Tibial artery (tissue), 4 donors: Measurements from ENCODE around the gene GLCCI1.

Experiments
- DNase-seq, 2 donors: peaks; one replicate each; pipeline ENCODE4 v3.0.0-alpha.2; 2019
- H3K27ac ChIP-seq, 2 donors: fragments of 200-600 bp; sonication (generic) in 1 of 2; 1 replicate in 1 of 2; 2 replicates in 1 of 2; pipeline ENCODE4 v1.5.1; 2018 to 2019; ENCODE audit warnings: mild to moderate bottlenecking in 1 of 2
- H3K27me3 ChIP-seq, 2 donors: fragments of 200-600 bp; sonication (generic) in 1 of 2; one replicate each; pipeline versions ENCODE4 v1.5.1 to v1.6.0; 2016 to 2019
- H3K36me3 ChIP-seq, 3 donors: fragments of 200-600 bp; sonication (generic) in 2 of 3; one replicate each; pipeline ENCODE4 v1.5.1; 2016 to 2019; ENCODE audit warnings: mild to moderate bottlenecking in 2 of 3
- H3K4me1 ChIP-seq, 4 donors: fragments of 200-600 bp; sonication (generic) in 2 of 4; 1 replicate in 3 of 4; 2 replicates in 1 of 4; pipeline ENCODE4 v1.5.1; 2016 to 2019
- H3K4me3 ChIP-seq, 2 donors: fragments of 200-600 bp; sonication (generic) in 1 of 2; 1 replicate in 1 of 2; 2 replicates in 1 of 2; pipeline ENCODE4 v1.5.1; 2018 to 2019; ENCODE audit warnings: mild to moderate bottlenecking in 2 of 2
- H3K9me3 ChIP-seq, 3 donors: fragments of 200-600 bp; sonication (generic) in 1 of 3; one replicate each; pipeline ENCODE4 v1.5.1; 2016 to 2019
- intact Hi-C: fragments of 100-400 bp; cut with DNase I; formaldehyde crosslinking; loops from one replicate; pipeline ENCODE4 v1.15.0; 2023; ENCODE audit warnings: low total_unique reads
- TF ChIP-seq, protein P1 (sequence below), 2 experiments: fragments of 200-600 bp in 1 of 2; fragments of 450-650 bp in 1 of 2; IDR thresholded peaks; one replicate each; pipeline ENCODE4 v1.5.1; 2017 to 2019; ENCODE audit warnings: antibody characterized with exemption in 2 of 2, mild to moderate bottlenecking in 1 of 2, moderate library complexity in 1 of 2

Gene GLCCI1

GRCh38 chr7:7978860-7979259 is 10.3 kb downstream of the GLCCI1 start:
- H3K4me3 ChIP-seq: no peak overlapping the region
- H3K36me3 ChIP-seq: no peaks in the 10 kb centered on the region
- no peaks in the 10 kb centered on the region for H3K9me3 ChIP-seq
- no peak for DNase-seq
- no peak overlapping the region for H3K27ac ChIP-seq
- intact Hi-C loops: no loop called here
- H3K27me3 ChIP-seq: no peaks in the 10 kb centered on the region
- peaks cover 0 to 44% (median 12%) of the 10 kb centered on the region in 4 donors for H3K4me1 ChIP-seq
- TF ChIP-seq, protein P1, sequence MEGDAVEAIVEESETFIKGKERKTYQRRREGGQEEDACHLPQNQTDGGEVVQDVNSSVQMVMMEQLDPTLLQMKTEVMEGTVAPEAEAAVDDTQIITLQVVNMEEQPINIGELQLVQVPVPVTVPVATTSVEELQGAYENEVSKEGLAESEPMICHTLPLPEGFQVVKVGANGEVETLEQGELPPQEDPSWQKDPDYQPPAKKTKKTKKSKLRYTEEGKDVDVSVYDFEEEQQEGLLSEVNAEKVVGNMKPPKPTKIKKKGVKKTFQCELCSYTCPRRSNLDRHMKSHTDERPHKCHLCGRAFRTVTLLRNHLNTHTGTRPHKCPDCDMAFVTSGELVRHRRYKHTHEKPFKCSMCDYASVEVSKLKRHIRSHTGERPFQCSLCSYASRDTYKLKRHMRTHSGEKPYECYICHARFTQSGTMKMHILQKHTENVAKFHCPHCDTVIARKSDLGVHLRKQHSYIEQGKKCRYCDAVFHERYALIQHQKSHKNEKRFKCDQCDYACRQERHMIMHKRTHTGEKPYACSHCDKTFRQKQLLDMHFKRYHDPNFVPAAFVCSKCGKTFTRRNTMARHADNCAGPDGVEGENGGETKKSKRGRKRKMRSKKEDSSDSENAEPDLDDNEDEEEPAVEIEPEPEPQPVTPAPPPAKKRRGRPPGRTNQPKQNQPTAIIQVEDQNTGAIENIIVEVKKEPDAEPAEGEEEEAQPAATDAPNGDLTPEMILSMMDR (IDR thresholded peaks at IDR 0.05): no peak

DNA sequence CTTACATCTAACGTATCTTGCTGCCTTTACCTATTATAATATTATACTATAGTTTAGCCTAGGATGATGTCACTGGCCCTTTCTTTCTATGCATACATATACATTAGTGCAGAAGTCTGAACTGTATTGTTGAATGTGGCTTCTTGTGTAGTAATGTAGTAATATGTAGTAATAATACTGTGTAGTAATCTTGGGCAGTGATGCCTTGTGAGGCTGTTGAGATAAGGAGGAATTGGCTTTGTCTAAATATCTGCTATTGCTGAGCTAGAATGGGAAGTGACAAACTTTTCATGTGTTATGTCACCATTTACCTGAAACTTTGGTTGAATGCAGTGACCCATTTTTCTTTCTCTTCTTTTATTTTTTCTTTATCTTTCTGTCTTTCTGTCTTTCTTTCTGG is 11.0 kb downstream of the GLCCI1 start:
- TF ChIP-seq, protein P1 (IDR thresholded peaks at IDR 0.05): no peak

DNA sequence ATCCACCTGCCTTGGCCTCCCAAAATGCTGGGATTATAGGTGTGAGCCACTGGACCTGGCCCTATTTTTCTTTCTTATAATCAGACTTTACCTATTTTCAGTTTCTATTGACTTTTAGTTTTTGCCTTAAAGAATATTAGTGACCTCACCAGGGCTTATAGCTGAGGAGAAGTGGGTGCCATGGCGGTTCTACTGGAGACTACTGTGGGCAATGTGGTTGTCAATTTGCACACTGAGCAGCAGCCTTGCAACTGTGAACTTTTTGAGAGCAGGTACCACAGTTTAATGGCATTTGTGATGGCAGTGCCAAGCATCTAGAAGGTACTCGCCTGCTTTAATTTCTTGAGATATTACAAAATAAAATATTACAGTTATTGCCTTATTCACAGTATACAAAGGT is 11.5 kb downstream of the GLCCI1 start:
- H3K36me3 ChIP-seq: no peaks in the 10 kb centered on the region
- TF ChIP-seq, protein P1 (IDR thresholded peaks at IDR 0.05): no peak

More for the DNA sequence above, 11.0 kb downstream of the GLCCI1 start:
- Histone ChIP-seq H3K27ac (no peak overlapping the region), H3K4me1 (peaks cover 0 to 51% (median 13%) of the 10 kb centered on the region in 4 donors), H3K9me3 (no peaks in the 10 kb centered on the region), H3K4me3 (no peak overlapping the region), H3K27me3 (no peaks in the 10 kb centered on the region), H3K36me3 (no peaks in the 10 kb centered on the region)
- intact Hi-C loops: no loop called here
- no peak for DNase-seq

GRCh38 chr7:7982904-7983303 is 14.3 kb downstream of the GLCCI1 start:
- TF ChIP-seq, protein P1 (IDR thresholded peaks at IDR 0.05): no peak
- Histone ChIP-seq H3K4me3 (no peak overlapping the region), H3K27ac (no peak overlapping the region), H3K36me3 (no peaks in the 10 kb centered on the region), H3K27me3 (no peaks in the 10 kb centered on the region), H3K4me1 (peaks cover 0 to 41% (median 8%) of the 10 kb centered on the region in 4 donors), H3K9me3 (no peaks in the 10 kb centered on the region)
- intact Hi-C loops: no loop called here
- DNase-seq: no peak

More for the DNA sequence above, 11.5 kb downstream of the GLCCI1 start:
- Histone ChIP-seq H3K4me3 (no peak overlapping the region), H3K9me3 (no peaks in the 10 kb centered on the region), H3K4me1 (peaks cover 0 to 57% (median 13%) of the 10 kb centered on the region in 4 donors), H3K27me3 (no peaks in the 10 kb centered on the region), H3K27ac (no peak overlapping the region)
- no peak for DNase-seq
- intact Hi-C loops: no loop called here

- H3K9me3 ChIP-seq: no peaks in the 10 kb centered on the region
- no peak for DNase-seq
- TF ChIP-seq, protein P1 (IDR thresholded peaks at IDR 0.05): no peak
- intact Hi-C loops: no loop called here
- peak overlapping the region in 1 of 2 donors; percentile 35 for H3K27ac ChIP-seq
- no peaks in the 10 kb centered on the region for H3K27me3 ChIP-seq
- no peak overlapping the region for H3K4me3 ChIP-seq
- H3K36me3 ChIP-seq: no peaks in the 10 kb centered on the region
- H3K4me1 ChIP-seq: peaks cover 0 to 30% (median 4%) of the 10 kb centered on the region in 4 donors
Measured at GRCh38 chr7:7984424-7984823, 15.8 kb downstream of the GLCCI1 start.

DNA sequence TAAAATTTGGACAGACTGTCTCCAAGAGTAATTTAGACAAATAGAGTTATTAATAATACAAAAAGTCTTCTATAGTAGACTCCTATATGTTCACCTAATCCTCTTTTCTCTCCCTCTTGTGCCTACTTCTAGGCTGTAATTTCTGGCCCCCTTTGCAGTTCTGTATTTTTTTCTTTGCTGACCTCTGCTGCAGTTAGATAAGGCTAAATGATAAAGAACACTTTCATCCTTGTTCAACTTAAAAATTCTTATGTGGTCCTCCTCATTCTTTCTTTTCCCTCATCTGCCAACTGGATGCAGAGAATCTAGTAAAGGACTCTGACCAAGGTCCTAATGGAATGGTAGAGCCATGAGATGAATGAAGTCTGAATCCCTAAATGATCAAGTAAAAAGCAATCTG is 20.1 kb downstream of the GLCCI1 start:
- Histone ChIP-seq H3K4me1 (peaks cover 0 to 23% (median 2%) of the 10 kb centered on the region in 4 donors), H3K4me3 (no peak overlapping the region), H3K9me3 (peaks cover 0 to 24% (median 13%) of the 10 kb centered on the region in 3 donors), H3K27me3 (no peaks in the 10 kb centered on the region), H3K36me3 (no peaks in the 10 kb centered on the region), H3K27ac (no peak overlapping the region)
- TF ChIP-seq, protein P1 (IDR thresholded peaks at IDR 0.05): no peak
- intact Hi-C loops: no loop called here
- DNase-seq: no peak
